GM12873 (cell line): ENCODE results near the gene OGFOD3.

ENCODE experiments used
- TF ChIP-seq, protein P1 (sequence below): IDR thresholded peaks from 2 replicates; pipeline ENCODE4 v1.5.1; 2012; ENCODE audit warnings: low read depth, mild to moderate bottlenecking, moderate library complexity, low read length, control low read depth; ENCODE audit not compliant: insufficient read depth; ENCODE audit errors: missing control alignments

The OGFOD3 gene

DNA sequence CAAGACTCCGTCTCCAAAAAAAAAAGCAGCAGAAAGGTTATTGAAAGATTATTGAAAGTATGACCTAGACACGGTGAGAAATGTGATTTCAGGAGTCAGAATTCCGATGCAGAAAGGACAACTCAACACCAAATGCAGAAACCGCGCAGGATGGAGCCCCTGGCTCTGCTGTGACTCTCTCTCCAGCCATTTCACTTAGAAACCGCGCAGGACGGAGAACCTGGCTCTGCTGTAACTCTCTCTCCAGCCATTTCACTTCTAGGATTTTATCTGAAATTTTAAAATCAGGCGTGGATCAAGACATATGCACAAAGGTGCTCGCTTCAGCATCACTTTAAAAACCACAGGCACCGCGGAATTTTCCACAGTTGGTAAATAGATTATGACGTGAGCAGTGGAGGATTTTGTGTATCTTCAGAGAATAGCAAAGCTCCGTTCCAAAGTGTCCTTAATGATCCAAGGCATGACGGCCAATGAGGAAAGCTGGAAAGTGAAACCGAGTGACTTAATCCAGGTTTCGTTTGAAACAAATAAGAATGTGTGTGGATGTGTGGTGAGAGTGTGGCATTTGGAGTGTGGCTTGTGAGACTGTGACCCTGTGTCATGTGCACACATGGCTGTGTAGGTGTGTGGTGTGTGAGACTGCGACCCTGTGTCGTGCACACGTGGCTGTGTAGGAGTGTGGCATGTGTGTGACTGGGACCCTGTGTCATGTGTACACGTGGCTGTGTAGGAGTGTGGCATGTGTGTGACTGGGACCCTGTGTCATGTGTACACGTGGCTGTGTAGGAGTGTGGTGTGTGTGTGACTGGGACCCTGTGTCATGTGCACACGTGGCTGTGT, 37.3 kb downstream of the OGFOD3 start:
- TF ChIP-seq, protein P1, sequence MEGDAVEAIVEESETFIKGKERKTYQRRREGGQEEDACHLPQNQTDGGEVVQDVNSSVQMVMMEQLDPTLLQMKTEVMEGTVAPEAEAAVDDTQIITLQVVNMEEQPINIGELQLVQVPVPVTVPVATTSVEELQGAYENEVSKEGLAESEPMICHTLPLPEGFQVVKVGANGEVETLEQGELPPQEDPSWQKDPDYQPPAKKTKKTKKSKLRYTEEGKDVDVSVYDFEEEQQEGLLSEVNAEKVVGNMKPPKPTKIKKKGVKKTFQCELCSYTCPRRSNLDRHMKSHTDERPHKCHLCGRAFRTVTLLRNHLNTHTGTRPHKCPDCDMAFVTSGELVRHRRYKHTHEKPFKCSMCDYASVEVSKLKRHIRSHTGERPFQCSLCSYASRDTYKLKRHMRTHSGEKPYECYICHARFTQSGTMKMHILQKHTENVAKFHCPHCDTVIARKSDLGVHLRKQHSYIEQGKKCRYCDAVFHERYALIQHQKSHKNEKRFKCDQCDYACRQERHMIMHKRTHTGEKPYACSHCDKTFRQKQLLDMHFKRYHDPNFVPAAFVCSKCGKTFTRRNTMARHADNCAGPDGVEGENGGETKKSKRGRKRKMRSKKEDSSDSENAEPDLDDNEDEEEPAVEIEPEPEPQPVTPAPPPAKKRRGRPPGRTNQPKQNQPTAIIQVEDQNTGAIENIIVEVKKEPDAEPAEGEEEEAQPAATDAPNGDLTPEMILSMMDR, result no peak

- TF ChIP-seq, protein P1, result no peak
These were observed 39.7 kb downstream of the OGFOD3 start for GRCh38 chr17:82378741-82379021.

- TF ChIP-seq, protein P1, result no peak
These were observed 40.3 kb downstream of the OGFOD3 start for GRCh38 chr17:82377924-82378740.

DNA sequence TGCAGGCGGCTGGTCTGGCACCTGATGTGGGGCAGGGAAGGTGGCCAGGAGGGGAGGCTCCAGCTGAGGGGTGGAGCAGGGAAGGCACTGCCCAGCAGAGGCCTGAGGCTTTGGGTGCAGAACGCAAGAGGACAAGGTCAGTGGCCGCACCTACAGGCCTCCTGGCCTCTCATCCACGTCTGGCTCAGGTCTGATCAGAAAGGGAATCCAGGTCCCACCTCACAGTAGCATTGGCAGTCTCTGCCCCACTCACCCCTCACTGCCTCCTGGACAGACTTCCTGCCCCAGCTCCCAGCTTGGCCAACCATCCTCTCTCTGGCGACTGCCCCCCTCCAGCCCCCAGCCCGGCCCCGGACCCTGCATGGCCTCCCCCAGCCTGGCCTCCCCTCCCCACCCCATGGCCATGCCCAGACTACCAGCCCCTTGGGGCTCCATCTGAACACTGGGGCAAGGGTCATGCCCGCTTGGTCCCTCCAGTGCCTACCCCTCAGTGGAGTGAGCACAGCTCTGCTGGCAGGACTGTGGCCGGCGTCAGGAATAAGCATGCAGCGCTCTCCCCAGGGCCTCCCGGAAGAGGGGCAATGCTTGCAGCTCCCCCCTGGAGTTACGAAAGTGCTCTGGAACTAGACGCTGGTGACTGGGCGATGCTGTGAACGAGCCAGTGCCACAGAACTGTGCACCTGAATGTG, 42.2 kb downstream of the OGFOD3 start:
- TF ChIP-seq, protein P1, result no peak

DNA sequence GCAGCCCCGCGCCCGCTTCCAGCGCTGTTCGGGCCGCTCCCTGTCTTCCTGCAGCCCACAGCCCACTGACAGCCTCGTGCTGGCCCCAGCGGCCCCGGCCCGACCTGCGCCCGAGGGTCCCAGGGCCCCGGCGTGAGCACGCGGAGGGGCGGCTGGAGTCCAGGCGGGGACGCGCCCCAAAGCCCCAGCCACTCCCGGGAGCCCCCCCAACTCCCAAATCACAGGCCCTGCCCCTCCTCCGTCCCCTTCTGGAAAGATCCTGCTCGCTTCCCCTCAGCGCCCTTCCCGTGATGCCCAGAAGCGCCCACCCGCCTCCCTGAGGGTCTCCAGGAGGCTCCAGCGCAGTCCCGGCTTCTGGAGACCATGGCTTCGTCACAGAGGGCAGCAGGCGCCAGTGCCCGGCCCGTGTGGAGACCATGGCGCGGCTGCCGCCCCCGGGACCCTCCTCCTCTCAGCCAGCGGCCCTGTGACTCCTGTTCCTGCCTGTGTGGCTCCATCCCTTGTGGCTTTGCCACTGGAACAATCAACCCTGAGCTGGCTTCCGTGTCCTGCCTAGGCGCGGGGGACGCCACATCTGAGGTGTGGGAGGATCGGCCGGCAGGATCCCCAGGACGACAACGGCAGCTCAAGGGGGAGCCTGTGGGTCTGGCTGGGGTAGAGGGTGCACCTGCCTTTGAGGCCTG, 42.9 kb downstream of the OGFOD3 start:
- TF ChIP-seq, protein P1, result no peak

DNA sequence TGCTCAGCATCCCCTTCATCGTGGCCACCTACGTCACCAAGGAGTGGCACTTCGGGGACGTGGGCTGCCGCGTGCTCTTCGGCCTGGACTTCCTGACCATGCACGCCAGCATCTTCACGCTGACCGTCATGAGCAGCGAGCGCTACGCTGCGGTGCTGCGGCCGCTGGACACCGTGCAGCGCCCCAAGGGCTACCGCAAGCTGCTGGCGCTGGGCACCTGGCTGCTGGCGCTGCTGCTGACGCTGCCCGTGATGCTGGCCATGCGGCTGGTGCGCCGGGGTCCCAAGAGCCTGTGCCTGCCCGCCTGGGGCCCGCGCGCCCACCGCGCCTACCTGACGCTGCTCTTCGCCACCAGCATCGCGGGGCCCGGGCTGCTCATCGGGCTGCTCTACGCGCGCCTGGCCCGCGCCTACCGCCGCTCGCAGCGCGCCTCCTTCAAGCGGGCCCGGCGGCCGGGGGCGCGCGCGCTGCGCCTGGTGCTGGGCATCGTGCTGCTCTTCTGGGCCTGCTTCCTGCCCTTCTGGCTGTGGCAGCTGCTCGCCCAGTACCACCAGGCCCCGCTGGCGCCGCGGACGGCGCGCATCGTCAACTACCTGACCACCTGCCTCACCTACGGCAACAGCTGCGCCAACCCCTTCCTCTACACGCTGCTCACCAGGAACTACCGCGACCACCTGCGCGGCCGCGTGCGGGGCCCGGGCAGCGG, 43.6 kb downstream of the OGFOD3 start:
- TF ChIP-seq, protein P1, result no peak
